K562 (cell line): Measurements from ENCODE around the gene TREH. TPM values are rescaled to one million over a fixed set of nuclear protein-coding genes. Genes with fewer than 3 reads are reported as not detected.

Source experiments
- CGGBP1 ChIP-seq: fragments of 250-450 bp; sonication (Bioruptor Pico); IDR thresholded peaks from 2 replicates; pipeline ENCODE4 v1.9.0; 2021; ENCODE audit warnings: mild to moderate bottlenecking
- CTCF ChIP-seq, 3 experiments: IDR thresholded peaks in 2 of 3; conservative IDR thresholded peaks in 1 of 3; 2 replicates each; pipeline ENCODE4 v1.5.1; 2011 to 2012; ENCODE audit warnings: low read length in 3 of 3, mild to moderate bottlenecking in 3 of 3, control low read depth in 2 of 3, improper control_type of control experiment in 1 of 3, inconsistent platforms in 1 of 3, low read depth in 1 of 3, mixed read lengths in 1 of 3, moderate library complexity in 1 of 3; ENCODE audit not compliant: insufficient read depth in 2 of 3
- ETS2 ChIP-seq: IDR thresholded peaks from 2 replicates; pipeline ENCODE4 v1.6.1; 2016; ENCODE audit warnings: borderline replicate concordance, missing genetic modification characterization, mild to moderate bottlenecking, moderate library complexity, missing compliant biosample characterization; ENCODE audit not compliant: poor library complexity, severe bottlenecking
- ETV1 ChIP-seq: fragments of 450-650 bp; conservative IDR thresholded peaks from 2 replicates; pipeline ENCODE4 v1.6.1; 2016; ENCODE audit warnings: missing genetic modification characterization, control low read depth, low read depth, missing compliant biosample characterization
- ETV5 ChIP-seq: sonication (generic); formaldehyde crosslinking; IDR thresholded peaks from 2 replicates; pipeline ENCODE4 v1.4.0; 2020; ENCODE audit warnings: low read depth, mild to moderate bottlenecking, missing genetic modification reagents
- FOXM1 ChIP-seq, 2 experiments: fragments of 450-650 bp in 1 of 2; sonication (generic) in 1 of 2; formaldehyde crosslinking in 1 of 2; IDR thresholded peaks; 2 replicates each; pipeline versions ENCODE4 v1.6.1 to v1.9.0; 2017 to 2022; ENCODE audit warnings: low read depth in 2 of 2, mild to moderate bottlenecking in 2 of 2, missing genetic modification reagents in 1 of 2, moderate library complexity in 1 of 2
- GATAD2A ChIP-seq: fragments of 450-650 bp; IDR thresholded peaks from 2 replicates; pipeline ENCODE4 v1.6.1; 2017
- GMEB1 ChIP-seq: fragments of 250-450 bp; sonication (Bioruptor Pico); IDR thresholded peaks from 2 replicates; pipeline ENCODE4 v1.4.0; 2020; ENCODE audit warnings: mild to moderate bottlenecking
- ILK ChIP-seq: fragments of 450-650 bp; IDR thresholded peaks from 2 replicates; pipeline ENCODE4 v1.6.1; 2016; ENCODE audit warnings: missing genetic modification characterization, low read depth, mild to moderate bottlenecking, missing compliant biosample characterization, moderate library complexity, borderline replicate concordance
- IRF1 ChIP-seq: sonication (generic); formaldehyde crosslinking; IDR thresholded peaks from 2 replicates; pipeline ENCODE4 v1.8.0; 2022; ENCODE audit warnings: missing genetic modification reagents, mild to moderate bottlenecking, borderline replicate concordance
- NR3C1 ChIP-seq: sonication (generic); formaldehyde crosslinking; IDR thresholded peaks from 2 replicates; pipeline ENCODE4 v1.8.1; 2022; ENCODE audit warnings: missing genetic modification reagents
- SP1 ChIP-seq: sonication (generic); formaldehyde crosslinking; IDR thresholded peaks from 2 replicates; pipeline ENCODE4 v1.8.1; 2022; ENCODE audit warnings: mild to moderate bottlenecking, missing genetic modification reagents
- TRIM24 ChIP-seq, 2 experiments: fragments of 450-650 bp; IDR thresholded peaks; 2 replicates each; pipeline ENCODE4 v1.6.1; 2016
- TRIM25 ChIP-seq: fragments of 450-650 bp; IDR thresholded peaks from 2 replicates; pipeline ENCODE4 v1.7.0; 2016; ENCODE audit warnings: borderline replicate concordance
- ZBED1 ChIP-seq: IDR thresholded peaks from 2 replicates; pipeline ENCODE4 v1.6.1; 2014
- ZFP91 ChIP-seq: sonication (generic); formaldehyde crosslinking; IDR thresholded peaks from 2 replicates; pipeline ENCODE4 v1.8.0; 2022; ENCODE audit warnings: mild to moderate bottlenecking, missing genetic modification reagents
- ZNF561 ChIP-seq: fragments of 450-650 bp; formaldehyde crosslinking; conservative IDR thresholded peaks from 2 replicates; pipeline ENCODE4 v1.4.0; 2020; ENCODE audit warnings: mild to moderate bottlenecking, moderate library complexity
- ZNF639 ChIP-seq, 2 experiments: fragments of 200-800 bp in 1 of 2; sonication (Bioruptor generic) in 1 of 2; sonication (generic) in 1 of 2; formaldehyde crosslinking in 1 of 2; IDR thresholded peaks in 1 of 2; conservative IDR thresholded peaks in 1 of 2; 2 replicates each; pipeline versions ENCODE4 v1.5.0 to v1.6.1; 2016 to 2020; ENCODE audit warnings: missing compliant biosample characterization in 1 of 2, missing genetic modification characterization in 1 of 2, missing genetic modification reagents in 1 of 2
- polyA plus RNA-seq, 8 experiments: library from polyadenylated mRNA; depleted of rRNA in 4 of 8; stranded (reverse) in 5 of 8; unstranded in 3 of 8; fragments of >200 nt; fragmentation: Nextera tagmentation in 2 of 8; fragmentation: Illumina TruSeq in 1 of 8; extraction: Ambion mirVana in 2 of 8; extraction: Trizol in 1 of 8; gene quantifications; 2 replicates each; pipeline versions ENCODE4 v1.2.1 to v1.2.3, GENCODE V29; 2011 to 2014; ENCODE audit warnings: inconsistent platforms in 1 of 8, missing spikeins in 1 of 8
- total RNA-seq, 7 experiments: library from RNA; depleted of rRNA in 6 of 7; stranded (reverse); fragments of >200 nt in 6 of 7; fragmentation: Illumina TruSeq in 2 of 7; extraction: Trizol in 2 of 7; gene quantifications; 2 replicates each; pipeline versions ENCODE4 v1.2.1 to v1.2.3, GENCODE V29; 2011 to 2021; ENCODE audit warnings: low replicate concordance in 1 of 7

The TREH gene
- total and polyA plus RNA-seq, 9 of the 15 experiments (the other 6 are each of a cell fraction or from before 2014, with no cell fraction given): 0.09 to 0.20 (median 0.11) TPM; not detected in 6

GRCh38 chr11:118715837-118716260, 36.4 kb upstream of the TREH start (continued):
- no peak for TF ChIP-seq GMEB1 (CRISPR knock-in tag)
- 0 out of 2 replicates have a peak, but pooled peaks have one; percentile 25 for TF ChIP-seq FOXM1 (IDR thresholded peaks at IDR 0.05; ENCODE audit: low read depth)
- TF ChIP-seq FOXM1 (CRISPR knock-in tag; IDR thresholded peaks at IDR 0.05; ENCODE audit: low read depth): no peak
- TF ChIP-seq ETS2 (tag): no peak
- TF ChIP-seq IRF1 (CRISPR knock-in tag): no peak
- TF ChIP-seq NR3C1: no peak
- TF ChIP-seq ZFP91 (CRISPR knock-in tag): no peak
- TF ChIP-seq CGGBP1 (CRISPR knock-in tag): no peak
- TF ChIP-seq SP1 (CRISPR knock-in tag): no peak; the same call in 1 of the 2 replicates
- TF ChIP-seq ZNF639 (CRISPR knock-in tag; conservative IDR thresholded peaks at IDR 0.05 in 1 of 2, IDR thresholded peaks at IDR 0.05 in 1 of 2): no peak
- TF ChIP-seq ILK (tag): no peak
- no peak for TF ChIP-seq TRIM25
- peak in 1 of 2 experiments; percentile 42; a peak in 2 of 4 replicates for TF ChIP-seq TRIM24 (IDR thresholded peaks at IDR 0.05)
- no peak for TF ChIP-seq ETV5 (CRISPR knock-in tag)
- no peak for TF ChIP-seq ETV1
- TF ChIP-seq CTCF (IDR thresholded peaks at IDR 0.05 in 2 of 3, conservative IDR thresholded peaks at IDR 0.05 in 1 of 3; ENCODE audit: insufficient read depth in 2 of 3, low read depth in 1 of 3, low read length in 3 of 3): no peak
- no peak for TF ChIP-seq ZNF561 (CRISPR knock-in tag)
- no peak for TF ChIP-seq ZBED1
- TF ChIP-seq GATAD2A: no peak
